Measurements from ENCODE around the gene PPP2R2C.

DNA sequence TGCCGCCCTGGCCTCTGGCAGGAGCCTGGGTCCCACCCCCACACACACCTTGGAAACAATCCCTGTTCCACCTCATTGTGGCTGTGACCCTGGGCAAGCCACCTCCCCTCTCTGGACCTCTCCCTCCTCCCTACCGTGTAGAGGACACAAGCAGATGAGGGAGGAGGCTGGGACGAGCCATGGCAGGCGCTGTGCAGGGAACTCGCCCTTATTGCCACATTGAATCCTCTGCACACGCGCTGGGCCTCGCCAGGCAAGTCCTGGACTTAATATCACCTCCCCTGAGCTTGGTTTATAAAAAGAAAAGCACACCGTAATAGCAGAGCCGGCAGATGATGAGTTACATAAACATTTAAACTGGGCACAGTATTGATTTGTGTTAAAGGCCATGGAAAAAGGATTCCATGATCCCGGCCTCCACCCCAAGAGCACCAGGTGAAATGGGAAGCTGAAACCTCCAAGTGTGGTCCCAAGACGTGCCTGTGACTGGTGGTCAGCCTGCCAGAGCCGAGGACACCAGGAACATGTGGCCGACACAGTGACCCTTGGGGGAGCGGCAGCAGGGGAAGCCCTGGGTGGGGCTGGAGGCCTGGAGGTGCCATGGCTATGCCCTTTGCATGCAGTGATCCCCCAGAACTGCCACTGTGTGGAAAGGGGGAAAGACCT is 81.1 kb downstream of the PPP2R2C start:
- TF ChIP-seq CTCF (conservative IDR thresholded peaks at IDR 0.05; ENCODE audit: low read length) (no peak), EZH2phosphoT487 (IDR thresholded peaks at IDR 0.05; ENCODE audit: borderline replicate concordance, low read depth, low read length) (no peak)

All from OCI-LY7 (cell line).